ENCODE results near the gene POP7. TPM values are rescaled to one million over a fixed set of nuclear protein-coding genes. Genes with fewer than 3 reads are reported as not detected.
A peak's percentile ranks its signal among the peaks of the same experiment; 100 is the strongest.
"Not testable (repeated sequence)": the region's sequence is repeated elsewhere in the genome, so short reads cannot be mapped to it uniquely, and the experiment has no call there.

The POP7 gene
- total RNA-seq, 4 donors from 2014 or later: 17.5 to 39.9 (median 19.4) TPM

DNA sequence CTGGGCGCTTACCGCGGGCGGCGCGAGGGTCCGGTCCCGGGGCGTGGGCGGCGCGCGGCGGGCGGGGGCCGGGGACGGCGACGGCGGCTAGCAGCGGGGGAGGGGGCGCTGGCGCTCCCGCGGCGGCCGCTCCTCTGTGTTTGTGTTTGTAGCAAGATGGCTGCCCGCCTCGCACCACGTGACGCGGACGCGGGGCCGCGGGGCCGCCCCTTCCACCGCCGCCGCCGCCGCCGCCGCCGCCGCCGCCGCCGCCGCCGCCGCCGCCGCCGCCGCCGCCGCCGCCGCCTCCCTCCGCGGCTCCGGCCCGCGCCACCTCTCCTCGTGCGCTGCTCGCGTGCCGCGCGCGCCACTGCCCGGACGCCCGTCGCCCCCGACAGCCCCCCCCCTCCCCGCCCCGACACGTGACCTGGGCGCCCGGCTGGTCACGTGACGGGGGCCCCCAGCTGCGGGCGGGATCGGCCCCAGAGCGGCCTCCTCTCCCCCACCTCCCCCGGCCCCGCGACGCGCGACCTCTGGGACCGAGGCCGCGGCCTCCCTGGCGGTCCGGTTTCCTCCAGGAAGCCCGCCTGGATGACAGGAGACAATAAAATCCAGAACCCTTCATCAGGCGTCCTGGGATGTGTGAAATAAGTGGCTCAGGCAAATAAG lies 11.7 kb upstream of the POP7 start, which contains the start of gene GIGYF1:
Gene GIGYF1 (minus strand): TSS at position 153 of the 648 bp plus-strand sequence. CDS start 6,012 bp downstream, outside the sequence.
- DNase-seq (ENCODE audit: low spot score) (no peak), ATAC-seq (ENCODE audit: low FRiP score) (peak; percentile 58)
- TF ChIP-seq CTCF (IDR thresholded peaks at IDR 0.05): no peak

GRCh38 chr7:100696123-100696521 lies 9.8 kb upstream of the POP7 start:
- TF ChIP-seq CTCF (IDR thresholded peaks at IDR 0.05): no peak
- ATAC-seq (ENCODE audit: low FRiP score): no peak
- no peak for DNase-seq (ENCODE audit: low spot score)

DNA sequence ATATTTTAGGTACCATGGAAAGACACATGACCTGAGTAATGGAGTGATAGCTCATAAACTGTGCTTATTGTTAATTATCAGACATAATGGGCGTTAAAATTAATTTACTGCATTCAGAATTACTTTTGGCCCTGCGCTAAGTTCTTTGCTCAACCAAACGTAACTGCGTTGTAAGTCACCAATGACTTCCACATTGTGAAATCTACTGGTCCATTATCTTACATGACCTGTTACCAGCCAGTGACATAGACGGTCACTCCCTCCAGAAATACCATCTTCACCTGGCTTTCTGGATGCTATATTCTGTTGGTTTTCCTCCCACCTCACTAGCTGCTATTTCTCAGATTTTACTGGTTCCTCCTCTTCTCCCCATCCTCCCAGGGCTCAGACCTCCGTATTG lies 6.9 kb upstream of the POP7 start:
- DNase-seq (ENCODE audit: low spot score) (no peak), ATAC-seq (ENCODE audit: low FRiP score) (no peak)
- no peak for TF ChIP-seq CTCF (IDR thresholded peaks at IDR 0.05)

DNA sequence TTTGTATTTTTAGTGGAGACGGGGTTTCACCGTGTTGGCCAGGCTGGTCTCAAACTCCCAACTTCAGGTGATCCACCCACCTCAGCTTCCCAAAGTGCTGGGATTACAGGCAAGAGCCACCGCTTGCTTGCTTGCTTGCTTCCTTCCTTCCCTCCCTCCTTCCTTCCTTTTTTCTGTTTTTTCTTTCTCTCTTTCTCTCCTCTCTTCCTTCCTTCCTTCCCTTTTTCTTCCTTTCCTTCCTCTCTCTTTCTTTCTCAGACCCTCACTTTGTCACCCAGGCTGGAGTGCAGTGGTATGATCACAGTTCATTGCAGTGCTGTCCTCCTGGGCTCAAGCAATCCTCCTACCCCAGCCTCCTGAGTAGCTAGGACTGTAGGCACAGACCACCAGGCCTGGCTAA lies 4.8 kb upstream of the POP7 start:
- not testable (repeated sequence) for ATAC-seq (ENCODE audit: low FRiP score); DNase-seq (ENCODE audit: low spot score)

- TF ChIP-seq CTCF (IDR thresholded peaks at IDR 0.05): peak in 2 of 3 donors; percentile 18 to 71
- DNase-seq (ENCODE audit: low spot score) (peak; percentile 77), ATAC-seq (ENCODE audit: low FRiP score) (peak; percentile 76)
Observed at GRCh38 chr7:100705320-100705752, 585 bp upstream of the POP7 start.

- DNase-seq (ENCODE audit: low spot score) (no peak), ATAC-seq (ENCODE audit: low FRiP score) (no peak)
- TF ChIP-seq CTCF (IDR thresholded peaks at IDR 0.05): no peak
Observed at GRCh38 chr7:100706672-100707311, 871 bp downstream of the POP7 start.

DNA sequence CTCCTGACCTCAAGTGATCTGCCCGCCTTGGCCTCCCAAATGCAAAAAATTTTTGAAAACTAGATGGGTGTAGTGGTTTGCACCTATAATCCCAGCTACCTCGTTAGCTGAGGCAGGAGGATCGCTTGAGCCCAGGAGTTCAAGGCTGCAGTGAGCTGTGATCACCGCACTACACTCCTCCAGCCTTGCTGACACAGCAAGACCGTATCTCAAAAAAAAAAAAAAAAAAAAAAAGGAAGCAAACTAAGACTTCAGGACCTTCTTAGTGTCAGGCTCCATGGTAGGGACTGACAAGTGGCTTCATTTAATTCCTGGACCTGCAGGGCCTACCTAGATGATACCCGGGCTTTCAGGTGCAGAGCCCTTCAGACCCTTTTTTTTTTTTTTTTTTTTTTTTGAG lies 2.5 kb downstream of the POP7 start:
- ATAC-seq (ENCODE audit: low FRiP score) (no peak), DNase-seq (ENCODE audit: low spot score) (no peak)
- TF ChIP-seq CTCF (IDR thresholded peaks at IDR 0.05): no peak
